ENCODE measurements around the gene DEFB127. TPM values are rescaled to one million over a fixed set of nuclear protein-coding genes. Genes with fewer than 3 reads are reported as not detected.

Gene DEFB127
- total RNA-seq, 2 donors from 2014 or later, result not detected

Other genes starting within 250 kb of the DEFB127 start
- gene DEFB125, start 69.8 kb upstream of the DEFB127 start, total RNA-seq, result not detected
- not detected for gene DEFB126, start 14.9 kb upstream of the DEFB127 start, total RNA-seq
- gene DEFB128, start 32.3 kb downstream of the DEFB127 start, total RNA-seq, result not detected
- not detected for gene DEFB129, start 69.8 kb downstream of the DEFB127 start, total RNA-seq
- not detected for gene DEFB132, start 100.3 kb downstream of the DEFB127 start, total RNA-seq
- 1 to 10 TPM; 4.3 to 4.5 TPM for gene C20orf96, start 133.3 kb downstream of the DEFB127 start, total RNA-seq
- 10 to 100 TPM; 10.1 to 10.9 TPM for gene ZCCHC3, start 140.1 kb downstream of the DEFB127 start, total RNA-seq
- gene SOX12, start 168.1 kb downstream of the DEFB127 start, total RNA-seq, result 1 to 10 TPM; 6.6 to 9.5 TPM
- 10 to 100 TPM; 44.2 to 51.0 TPM for gene NRSN2, start 189.7 kb downstream of the DEFB127 start, total RNA-seq
- 10 to 100 TPM in 1 of 2 donors, 1 to 10 TPM in 1; 7.8 to 12.6 TPM for gene TRIB3, start 223.3 kb downstream of the DEFB127 start, total RNA-seq